Measurements from ENCODE around the gene SEMA4G. TPM values are rescaled to one million over a fixed set of nuclear protein-coding genes. Genes with fewer than 3 reads are reported as not detected.

Gene SEMA4G
- total RNA-seq, 1 experiment from 2014 or later = 2.9 TPM

DNA sequence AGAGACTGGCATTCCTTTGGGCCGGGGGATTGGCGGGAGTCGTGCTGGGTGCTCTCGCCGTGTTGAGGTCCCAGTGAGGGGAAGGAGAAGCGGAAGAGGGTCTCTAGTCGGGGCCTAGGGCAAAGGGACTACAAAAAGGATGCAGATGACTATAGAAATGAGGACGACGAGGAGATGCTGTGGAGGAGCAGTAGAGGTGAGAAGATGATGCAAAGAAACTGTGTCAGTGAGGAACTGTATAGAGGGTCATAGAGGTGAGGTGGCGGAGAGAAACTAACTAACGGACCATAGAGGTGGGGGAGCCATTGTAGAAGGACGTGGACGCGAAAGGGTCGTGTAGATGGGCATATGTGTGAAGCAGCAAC lies 18.4 kb downstream of the SEMA4G start:
- DNase-seq (ENCODE audit: low read depth) = no peak

- no peak for DNase-seq (ENCODE audit: low read depth)
Measured at GRCh38 chr10:100988166-100988565, 18.9 kb downstream of the SEMA4G start.

DNA sequence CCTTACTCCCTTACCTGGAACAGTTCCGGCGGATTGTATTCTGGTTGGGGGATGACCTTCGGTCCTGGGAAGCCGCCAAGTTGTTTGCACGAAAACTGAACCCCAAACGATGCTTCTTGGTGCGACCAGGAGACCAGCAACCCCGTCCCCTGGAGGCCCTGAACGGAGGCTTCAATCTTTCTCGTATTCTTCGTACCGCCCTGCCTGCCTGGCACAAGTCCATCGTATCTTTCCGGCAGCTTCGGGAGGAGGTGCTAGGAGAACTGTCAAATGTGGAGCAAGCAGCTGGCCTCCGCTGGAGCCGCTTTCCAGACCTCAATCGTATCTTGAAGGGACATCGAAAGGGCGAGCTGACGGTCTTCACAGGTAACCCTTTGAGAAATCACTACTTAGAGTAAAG lies 19.8 kb downstream of the SEMA4G start:
- DNase-seq (ENCODE audit: low read depth) = no peak

DNA sequence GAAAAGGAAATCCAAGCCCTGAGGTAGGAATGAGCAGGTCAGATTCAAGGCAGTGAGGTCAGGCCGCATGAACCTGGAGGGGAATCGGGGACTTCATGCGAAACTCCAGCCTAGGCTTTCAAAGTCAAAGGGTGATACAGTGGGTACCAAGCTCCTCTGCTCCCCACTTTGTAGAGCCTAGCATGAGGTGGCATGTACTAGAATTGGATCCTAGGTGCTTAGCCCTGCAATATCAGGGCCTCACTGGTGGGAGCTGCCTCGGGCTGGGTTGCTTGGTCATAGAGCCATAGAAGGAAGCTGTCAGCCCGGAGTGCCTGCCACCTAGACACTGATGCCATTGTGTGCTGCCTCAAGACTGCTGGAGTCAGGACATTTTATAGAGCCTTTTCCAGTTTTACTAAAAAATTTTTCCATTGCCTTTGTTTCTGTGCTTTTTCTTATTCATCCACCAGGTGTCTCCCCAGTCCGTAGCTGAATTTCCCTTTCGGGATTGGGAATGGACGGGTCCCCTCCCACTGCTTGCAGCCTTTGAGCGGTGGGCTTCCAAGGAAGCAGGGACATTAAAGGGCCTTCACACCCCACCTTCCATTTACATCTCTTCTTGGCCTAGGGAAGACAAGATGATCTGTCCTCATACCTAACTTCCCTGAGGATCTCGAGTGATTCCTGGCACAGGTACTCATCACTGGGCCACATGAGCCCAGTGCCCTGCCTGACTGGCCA lies 24.8 kb downstream of the SEMA4G start:
- peak; percentile 52 for DNase-seq (ENCODE audit: low read depth)

DNA sequence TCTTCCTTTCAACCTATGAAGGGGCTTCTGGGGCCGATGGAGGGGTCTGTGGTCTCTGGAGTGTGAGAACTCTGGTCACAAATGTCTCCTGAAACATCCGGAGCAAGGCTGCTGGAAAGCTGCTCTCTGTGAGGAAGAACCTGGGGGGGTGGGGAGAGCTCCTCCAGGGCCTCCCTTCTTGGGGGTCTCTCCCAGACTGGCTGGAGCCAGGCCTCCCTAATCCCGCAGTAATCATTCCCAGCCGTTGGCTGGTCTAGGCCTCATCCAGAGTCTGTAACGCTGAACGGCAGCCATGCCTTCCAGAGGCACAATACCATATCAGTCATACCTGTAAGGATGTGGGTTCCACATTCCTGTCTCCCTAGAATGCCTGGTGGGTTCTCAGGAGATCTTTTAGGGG lies 25.9 kb downstream of the SEMA4G start:
- DNase-seq (ENCODE audit: low read depth) = no peak

GRCh38 chr10:100996678-100997359 lies 27.5 kb downstream of the SEMA4G start:
- DNase-seq (ENCODE audit: low read depth) = peak; percentile 28

GRCh38 chr10:100997360-100998182 lies 28.3 kb downstream of the SEMA4G start:
- DNase-seq (ENCODE audit: low read depth) = peak; percentile 77

DNA sequence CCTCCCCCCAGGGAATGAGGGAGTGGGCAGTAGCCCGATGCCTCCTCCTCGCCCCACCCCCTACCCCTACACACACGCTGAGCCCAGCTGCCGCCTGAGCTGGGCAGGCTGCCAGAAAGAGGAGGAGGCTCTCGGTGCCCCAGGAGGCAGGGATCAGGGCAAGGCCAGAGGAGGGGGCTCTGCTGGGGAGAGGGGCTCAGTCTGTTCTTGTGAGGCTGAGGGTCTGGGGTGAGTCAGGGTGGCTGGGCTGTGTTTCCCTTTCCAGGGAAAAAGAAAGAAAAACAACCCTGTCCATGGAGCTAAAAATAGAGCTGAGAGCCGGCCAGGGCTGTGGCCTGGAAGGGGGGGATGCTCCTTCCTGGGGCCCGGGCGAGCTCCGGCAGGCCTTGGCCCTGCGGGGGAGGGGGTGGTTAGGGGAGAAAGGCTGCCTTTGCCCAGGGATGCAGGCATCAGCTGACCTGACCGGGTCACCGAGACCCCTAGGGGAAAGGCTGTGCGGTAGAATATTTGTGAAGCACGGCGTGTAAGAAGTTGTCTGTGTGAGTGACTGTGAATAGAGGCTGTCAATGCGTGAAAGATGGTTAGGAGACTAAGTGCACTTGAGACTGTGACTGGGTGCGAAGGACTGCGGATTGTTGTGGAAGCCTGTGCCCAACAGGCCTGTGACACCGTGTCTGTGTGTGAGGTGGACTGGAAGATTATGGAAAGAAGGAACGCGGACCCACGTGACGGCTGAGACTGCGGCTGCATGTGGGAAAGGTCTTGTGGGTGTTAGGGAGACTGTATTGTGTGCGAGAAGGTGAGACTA lies 29.1 kb downstream of the SEMA4G start:
- DNase-seq (ENCODE audit: low read depth) = peak; percentile 79

- DNase-seq (ENCODE audit: low read depth) = peak; percentile 66
Measured at GRCh38 chr10:100998991-100999741, 29.9 kb downstream of the SEMA4G start.

DNA sequence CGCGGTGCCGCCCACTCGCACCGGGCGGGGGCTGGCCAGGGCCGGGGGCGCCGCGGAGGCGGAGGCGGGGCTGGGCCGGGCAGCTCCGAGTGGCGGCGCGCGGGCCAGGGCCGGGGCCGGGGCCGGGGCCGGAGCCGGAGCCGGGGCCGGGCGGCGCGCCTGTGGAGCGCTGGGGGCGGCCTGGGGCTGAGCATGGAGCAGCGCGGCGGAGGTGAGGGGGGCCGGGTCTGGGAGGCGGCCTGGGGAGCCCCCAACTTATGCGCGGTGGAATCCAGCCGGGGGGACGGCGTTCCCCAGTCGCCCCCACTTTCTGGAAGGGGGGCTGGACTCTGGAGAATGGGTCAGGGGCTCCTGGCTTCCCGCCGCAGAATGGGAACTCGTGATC lies 30.4 kb downstream of the SEMA4G start, which contains the start of gene LZTS2:
LZTS2 (plus strand) TSS at position 67 of the 385 bp plus-strand sequence. CDS start 2,731 bp downstream, outside the sequence.
- no peak for DNase-seq (ENCODE audit: low read depth)

- DNase-seq (ENCODE audit: low read depth) = peak; percentile 24
Measured at GRCh38 chr10:101000127-101000914, 31.0 kb downstream of the SEMA4G start.

- DNase-seq (ENCODE audit: low read depth) = peak; percentile 69
Measured at GRCh38 chr10:101000915-101001658, 31.8 kb downstream of the SEMA4G start.

DNA sequence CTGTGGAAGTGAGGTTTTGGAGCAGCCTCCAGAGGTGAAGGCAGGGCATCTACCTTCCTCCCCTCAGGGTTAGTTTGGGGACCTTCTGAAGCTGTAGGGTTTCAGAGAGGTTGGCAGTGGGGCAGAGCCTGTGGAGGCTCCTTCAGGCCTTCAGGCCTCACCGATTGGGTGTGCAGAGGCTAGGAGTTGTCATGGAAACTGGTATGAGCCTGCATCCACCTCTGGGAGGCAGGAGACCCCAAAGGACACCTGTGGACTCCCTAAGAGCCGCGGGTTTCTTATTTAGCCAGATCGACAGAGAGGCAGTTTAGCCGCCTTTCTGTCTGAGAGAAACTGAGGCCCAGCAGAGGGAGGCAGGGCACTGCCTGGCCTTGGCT lies 32.3 kb downstream of the SEMA4G start:
- no peak for DNase-seq (ENCODE audit: low read depth)

- no peak for DNase-seq (ENCODE audit: low read depth)
Measured at GRCh38 chr10:101002456-101002855, 33.2 kb downstream of the SEMA4G start.

GRCh38 chr10:101003639-101004206 lies 34.4 kb downstream of the SEMA4G start:
- no peak for DNase-seq (ENCODE audit: low read depth)

DNA sequence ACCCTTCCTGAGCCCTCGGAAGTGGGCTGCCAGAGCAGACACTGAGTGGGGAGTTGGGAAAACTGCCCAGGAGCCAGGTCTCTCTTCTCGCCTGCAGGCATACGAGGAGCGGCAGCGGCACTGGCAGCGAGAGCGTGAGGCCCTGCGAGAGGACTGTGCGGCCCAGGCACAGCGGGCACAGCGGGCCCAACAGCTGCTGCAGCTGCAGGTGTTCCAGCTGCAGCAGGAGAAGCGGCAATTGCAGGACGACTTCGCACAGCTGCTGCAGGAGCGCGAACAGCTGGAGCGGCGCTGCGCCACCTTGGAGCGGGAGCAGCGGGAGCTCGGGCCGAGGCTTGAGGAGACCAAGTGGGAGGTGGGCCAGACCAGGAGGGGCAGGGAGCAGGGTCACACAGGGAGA lies 36.1 kb downstream of the SEMA4G start:
- DNase-seq (ENCODE audit: low read depth) = no peak

DNA sequence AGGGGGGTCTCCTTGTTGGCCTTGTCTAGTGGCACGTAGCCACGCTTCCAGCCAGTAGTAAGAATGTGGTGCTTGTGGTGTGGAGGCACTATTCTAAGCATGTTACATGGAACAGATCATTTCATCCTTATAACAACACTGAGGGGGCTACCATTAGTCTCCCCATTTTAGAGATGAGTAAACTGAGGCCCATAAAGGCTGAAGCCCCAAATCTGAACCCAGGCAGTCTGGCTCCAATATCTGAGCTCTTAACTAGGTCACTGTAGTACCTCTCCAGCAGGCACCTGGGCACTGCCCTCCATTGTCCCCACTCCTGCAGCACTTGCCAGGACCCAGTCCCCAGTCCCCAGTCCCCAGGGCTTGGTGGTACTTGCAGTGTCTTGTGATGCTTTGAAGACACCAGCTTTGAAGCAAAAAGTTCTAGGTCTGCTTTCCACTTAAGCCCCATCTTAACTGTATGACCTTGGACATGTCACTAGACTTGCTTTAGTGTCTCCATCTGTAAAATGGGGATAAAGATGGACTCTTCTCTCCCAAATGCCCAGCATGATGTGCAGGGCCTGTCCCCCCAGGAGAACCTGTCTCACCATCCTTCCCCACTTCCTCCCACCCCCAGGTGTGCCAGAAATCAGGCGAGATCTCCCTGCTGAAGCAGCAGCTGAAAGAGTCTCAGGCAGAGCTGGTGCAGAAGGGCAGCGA lies 36.7 kb downstream of the SEMA4G start:
- DNase-seq (ENCODE audit: low read depth) = no peak

GRCh38 chr10:101006593-101007098 lies 37.3 kb downstream of the SEMA4G start:
- DNase-seq (ENCODE audit: low read depth) = no peak
